GM12878 (cell line): ENCODE measurements around the gene RELL2. TPM values are rescaled to one million over a fixed set of nuclear protein-coding genes. Genes with fewer than 3 reads are reported as not detected.

Source experiments
- ATAC-seq: fragments of 200-7000 bp; cut with Tn5 transposase; 3 replicates; pipeline ENCODE4 v1.9.1; 2020; ENCODE audit warnings: mild to moderate bottlenecking, moderate library complexity
- BruUV-seq: library from RNA; stranded (reverse); fragments of 400-500 nt; replicated peaks from 2 replicates; lab custom pipeline; 2021; lab: Mats Ljungman, UMichigan
- CTCF ChIA-PET: fragments of 300-600 bp; sonication (Branson Sonifier 250); formaldehyde crosslinking; extraction: SDS; loops from one replicate; lab custom pipeline; 2021; ENCODE audit warnings: inconsistent platforms; lab: Yijun Ruan, JAX
- POLR2A ChIA-PET: fragments of 350-600 bp; formaldehyde crosslinking; extraction: SDS; loops from one replicate; lab custom pipeline; 2021; ENCODE audit warnings: inconsistent platforms; lab: Charles Lee
- RAD21 ChIA-PET: fragments of 300-600 bp; sonication (Branson Sonifier 250); formaldehyde crosslinking; loops from one replicate; lab custom pipeline; 2023; ENCODE audit warnings: antibody characterized with exemption; ENCODE audit not compliant: unreplicated experiment; lab: Charles Lee
- SMC1A ChIA-PET: fragments of 300-600 bp; sonication (Branson Sonifier 250); formaldehyde crosslinking; loops from one replicate; lab custom pipeline; 2023; ENCODE audit not compliant: unreplicated experiment, uncharacterized antibody; lab: Charles Lee
- DNase-seq: peaks from one replicate; pipeline ENCODE4 v3.0.0-alpha.2; 2011; ENCODE audit warnings: low read depth, low spot score
- FAIRE-seq: peaks from 3 replicates; lab custom pipeline; 2011; peaks lifted over from hg19 to GRCh38; lab: Jason Lieb, UNC
- H2AFZ ChIP-seq: 2 replicates; pipeline ENCODE4 v1.6.0; 2011; ENCODE audit warnings: low read depth, low read length, control low read depth; ENCODE audit not compliant: control insufficient read depth
- H3K27ac ChIP-seq: 2 replicates; pipeline ENCODE4 v1.5.1; 2011; ENCODE audit warnings: control low read depth; ENCODE audit not compliant: control insufficient read depth, insufficient read depth
- H3K27me3 ChIP-seq, 2 experiments: replicated peaks in 1 of 2; 2 replicates each; pipeline versions ENCODE4 v1.6.0 to v1.6.1; 2011; ENCODE audit warnings: low read length in 1 of 2; ENCODE audit not compliant: control insufficient read depth in 2 of 2, insufficient read depth in 2 of 2
- H3K36me3 ChIP-seq, 2 experiments: 2 replicates each; pipeline ENCODE4 v1.5.1; 2011; ENCODE audit warnings: low read length in 1 of 2; ENCODE audit not compliant: control insufficient read depth in 2 of 2, insufficient read depth in 2 of 2
- H3K4me1 ChIP-seq: 2 replicates; pipeline ENCODE4 v1.6.1; 2011; ENCODE audit warnings: mild to moderate bottlenecking, low read length, moderate library complexity, mixed read lengths; ENCODE audit not compliant: control insufficient read depth, insufficient read depth
- H3K4me2 ChIP-seq: 2 replicates; pipeline ENCODE4 v1.6.0; 2011; ENCODE audit warnings: control low read depth; ENCODE audit not compliant: control insufficient read depth, insufficient read depth
- H3K4me3 ChIP-seq: fragments of 200-600 bp; sonication (generic); 2 replicates; pipeline ENCODE4 v1.5.1; 2016
- H3K79me2 ChIP-seq: 2 replicates; pipeline ENCODE4 v1.6.0; 2011; ENCODE audit warnings: low read length; ENCODE audit not compliant: control insufficient read depth, insufficient read depth
- H3K9ac ChIP-seq: 2 replicates; pipeline ENCODE4 v1.8.0; 2011; ENCODE audit warnings: low read length, control low read depth, mixed read lengths; ENCODE audit not compliant: control insufficient read depth, insufficient read depth
- H3K9me3 ChIP-seq: replicated peaks from 3 replicates; pipeline ENCODE4 v1.5.1; 2011; ENCODE audit warnings: mild to moderate bottlenecking, low read length; ENCODE audit not compliant: control insufficient read depth, insufficient read depth
- H4K20me1 ChIP-seq: 2 replicates; pipeline ENCODE4 v1.6.0; 2011; ENCODE audit not compliant: control insufficient read depth, insufficient read depth
- ATF2 ChIP-seq: IDR thresholded peaks from 2 replicates; pipeline ENCODE4 v1.6.1; 2012; ENCODE audit warnings: low read length, inconsistent platforms
- BCL11A ChIP-seq: IDR thresholded peaks from 2 replicates; pipeline ENCODE4 v1.6.1; 2011; ENCODE audit warnings: low read depth, low read length
- CBX5 ChIP-seq: sonication (generic); IDR thresholded peaks from 2 replicates; pipeline ENCODE4 v1.6.1; 2016; ENCODE audit warnings: low read depth, moderate library complexity, mild to moderate bottlenecking, inconsistent platforms
- CHD2 ChIP-seq: IDR thresholded peaks from 2 replicates; pipeline ENCODE4 v1.6.1; 2011; ENCODE audit warnings: low read depth, low read length, improper control_type of control experiment, borderline replicate concordance
- CREB1 ChIP-seq: IDR thresholded peaks from 2 replicates; pipeline ENCODE4 v1.6.1; 2012; ENCODE audit warnings: low read depth, mild to moderate bottlenecking, inconsistent platforms
- DPF2 ChIP-seq: fragments of 450-650 bp; IDR thresholded peaks from 2 replicates; pipeline ENCODE4 v1.6.1; 2017; ENCODE audit warnings: mild to moderate bottlenecking
- EED ChIP-seq: sonication (generic); IDR thresholded peaks from 2 replicates; pipeline ENCODE4 v1.6.1; 2016; ENCODE audit warnings: antibody characterized with exemption, low read depth
- EP300 ChIP-seq, 2 experiments: fragments of 150-350 bp in 1 of 2; IDR thresholded peaks; 2 replicates each; pipeline ENCODE4 v1.6.1; 2011 to 2012; ENCODE audit warnings: low read depth in 2 of 2, low read length in 2 of 2, borderline replicate concordance in 1 of 2, improper control_type of control experiment in 1 of 2, inconsistent platforms in 1 of 2; ENCODE audit not compliant: control insufficient read depth in 1 of 2
- ETV6 ChIP-seq, 2 experiments: fragments of 450-650 bp in 1 of 2; IDR thresholded peaks in 1 of 2; conservative IDR thresholded peaks in 1 of 2; 2 replicates each; pipeline ENCODE4 v1.6.1; 2014; ENCODE audit warnings: antibody characterized with exemption in 1 of 2, borderline replicate concordance in 1 of 2, low read depth in 1 of 2, mild to moderate bottlenecking in 1 of 2, moderate library complexity in 1 of 2
- FOS ChIP-seq: IDR thresholded peaks from 3 replicates; pipeline ENCODE4 v1.6.1; 2011; ENCODE audit warnings: borderline replicate concordance; ENCODE audit not compliant: insufficient read length; ENCODE audit errors: extremely low read depth
- JUNB ChIP-seq: IDR thresholded peaks from 2 replicates; pipeline ENCODE4 v1.6.1; 2016; ENCODE audit warnings: antibody characterized with exemption, mild to moderate bottlenecking
- MEF2B ChIP-seq: fragments of 450-650 bp; IDR thresholded peaks from 2 replicates; pipeline ENCODE4 v1.6.1; 2018; ENCODE audit warnings: mild to moderate bottlenecking, moderate library complexity; ENCODE audit not compliant: partially characterized antibody, poor library complexity, severe bottlenecking
- NFIC ChIP-seq: IDR thresholded peaks from 2 replicates; pipeline ENCODE4 v1.6.1; 2012; ENCODE audit warnings: low read depth, mild to moderate bottlenecking, inconsistent platforms, low read length, moderate library complexity
- SPI1 ChIP-seq: IDR thresholded peaks from 2 replicates; pipeline ENCODE4 v1.6.1; 2011; ENCODE audit warnings: low read depth, mild to moderate bottlenecking, low read length, moderate library complexity, borderline replicate concordance; ENCODE audit not compliant: insufficient read depth
- ZNF217 ChIP-seq: fragments of 450-650 bp; IDR thresholded peaks from 2 replicates; pipeline ENCODE4 v1.6.1; 2017; ENCODE audit warnings: antibody characterized with exemption, mild to moderate bottlenecking
- ZNF687 ChIP-seq: fragments of 450-650 bp; IDR thresholded peaks from 2 replicates; pipeline ENCODE4 v1.6.1; 2017; ENCODE audit warnings: mild to moderate bottlenecking, moderate library complexity
- WGBS: methylation state at CpG from one replicate; pipeline ENCODE4 v1.1.6; 2016; ENCODE audit warnings: low lambda C conversion rate; ENCODE audit not compliant: insufficient replicate concordance, insufficient coverage; ENCODE audit errors: missing lambda C conversion rate; 5-methylcytosine and 5-hydroxymethylcytosine counted together
- in situ Hi-C: fragments of 300-500 bp; cut with MboI; formaldehyde crosslinking; loops from 9 replicates; pipeline ENCODE4 v1.14.3; 2018; ENCODE audit warnings: mixed read lengths
- intact Hi-C: fragments of 100-400 bp; cut with micrococcal nuclease; formaldehyde crosslinking; loops from one replicate; pipeline ENCODE4 v1.14.2; 2022; ENCODE audit not compliant: unreplicated experiment
- polyA plus RNA-seq, 11 experiments: library from polyadenylated mRNA; depleted of rRNA in 4 of 11; unstranded in 6 of 11; stranded (reverse) in 5 of 11; fragments of >200 nt; fragmentation: Nextera tagmentation in 4 of 11; fragmentation: Illumina TruSeq in 1 of 11; extraction: Ambion mirVana in 4 of 11; extraction: Trizol in 1 of 11; gene quantifications; 1 replicate in 1 of 11; 2 replicates in 10 of 11; pipeline versions ENCODE4 v1.2.1 to v1.2.3, GENCODE V29; 2011 to 2016; ENCODE audit warnings: inconsistent platforms in 2 of 11, missing spikeins in 2 of 11, low read depth in 1 of 11
- total RNA-seq, 4 experiments: library from RNA; depleted of rRNA in 3 of 4; stranded (reverse); fragments of >200 nt in 3 of 4; fragmentation: Illumina TruSeq in 1 of 4; extraction: Trizol in 1 of 4; gene quantifications; 2 replicates each; pipeline versions ENCODE4 v1.2.1 to v1.2.3, GENCODE V29; 2013 to 2021
- TF ChIP-seq, protein P1 (sequence below): IDR thresholded peaks from 2 replicates; pipeline ENCODE4 v1.6.1; 2011; ENCODE audit warnings: mild to moderate bottlenecking, low read depth, low read length, moderate library complexity; ENCODE audit not compliant: insufficient replicate concordance

Gene RELL2
- total and polyA plus RNA-seq, 10 of the 15 experiments (the other 5 are each of a cell fraction or from before 2014, with no cell fraction given), result 0.23 to 21.4 (median 7.1) TPM

- H3K4me1 ChIP-seq, result no peaks in the 10 kb centered on the region
- H3K9me3 ChIP-seq, result no peaks in the 10 kb centered on the region
- H3K27me3 ChIP-seq, result no peaks in the 10 kb centered on the region
- DNase-seq, result no peak
- H4K20me1 ChIP-seq, result no peaks in the 10 kb centered on the region
- H3K9ac ChIP-seq, result no peak overlapping the region
- no peak overlapping the region for H3K27ac ChIP-seq
- no peak for FAIRE-seq
- in situ Hi-C loops, result no loop called here
- ChIA-PET CTCF (interaction anchor here (0.7 to 2.6 kb wide), 8 partner anchors 21 to 485 kb away, joined by 3 to 12 read pairs (median 4); partner anchors contain the start of genes RELL2 and RNF14), POLR2A (no interaction called here), SMC1A (interaction anchor here (0.7 to 1.8 kb wide), 2 partner anchors 60 to 106 kb away, joined by 3 read pairs; no protein-coding TSS in a partner anchor), RAD21 (no interaction called here)
- no peaks in the 10 kb centered on the region for H3K79me2 ChIP-seq
- no peak overlapping the region for H2AFZ ChIP-seq
- no peaks in the 10 kb centered on the region for H3K36me3 ChIP-seq
- ATAC-seq, result peak; percentile 88
- H3K4me3 ChIP-seq, result no peak overlapping the region
- no TSS peak for BruUV-seq
- 24% methylated on average over 8 of the region's 8 CpGs for WGBS
- intact Hi-C loops, result no loop called here
- H3K4me2 ChIP-seq, result no peak overlapping the region
- TF ChIP-seq BCL11A (peak; percentile 96), ZNF687 (no peak), ETV6 (conservative IDR thresholded peaks at IDR 0.05 in 1 of 2, IDR thresholded peaks at IDR 0.05 in 1 of 2; ENCODE audit: borderline replicate concordance in 1 of 2, low read depth in 1 of 2) (peak in 1 of 2 experiments; percentile 62; a peak in 1 of 4 replicates), NFIC (peak; percentile 91; the same call in 1 of the 2 replicates), ATF2 (peak; percentile 95), CBX5 (no peak), ZNF217 (no peak), FOS (no peak), JUNB (peak; percentile 95), EP300 (IDR thresholded peaks at IDR 0.05; ENCODE audit: borderline replicate concordance in 1 of 2, control insufficient read depth in 1 of 2, low read depth in 2 of 2, low read length in 2 of 2) (peak in 1 of 2 experiments; percentile 42; a peak in 1 of 4 replicates), SPI1 (peak; percentile 38; the same call in 1 of the 2 replicates), CREB1 (peak; percentile 87), DPF2 (no peak), CHD2 (no peak), EED (peak; percentile 83), MEF2B (peak; percentile 37)
- TF ChIP-seq, protein P1, sequence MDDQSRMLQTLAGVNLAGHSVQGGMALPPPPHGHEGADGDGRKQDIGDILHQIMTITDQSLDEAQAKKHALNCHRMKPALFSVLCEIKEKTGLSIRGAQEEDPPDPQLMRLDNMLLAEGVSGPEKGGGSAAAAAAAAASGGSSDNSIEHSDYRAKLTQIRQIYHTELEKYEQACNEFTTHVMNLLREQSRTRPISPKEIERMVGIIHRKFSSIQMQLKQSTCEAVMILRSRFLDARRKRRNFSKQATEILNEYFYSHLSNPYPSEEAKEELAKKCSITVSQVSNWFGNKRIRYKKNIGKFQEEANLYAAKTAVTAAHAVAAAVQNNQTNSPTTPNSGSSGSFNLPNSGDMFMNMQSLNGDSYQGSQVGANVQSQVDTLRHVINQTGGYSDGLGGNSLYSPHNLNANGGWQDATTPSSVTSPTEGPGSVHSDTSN, result no peak
These were observed 21.2 kb downstream of the RELL2 start for GRCh38 chr5:141657937-141658545.
